Activated naive CD4-positive, alpha-beta T cell treated with anti-CD3 and anti-CD28 coated beads for 36 hours (primary cell): ENCODE results near the gene MVD. TPM values are rescaled to one million over a fixed set of nuclear protein-coding genes. Genes with fewer than 3 reads are reported as not detected.

Experiments used
- CTCF ChIA-PET: fragments of 350-600 bp; sonication (Branson Sonifier 250); formaldehyde crosslinking; loops from one replicate; lab custom pipeline; 2021; ENCODE audit warnings: antibody characterized with exemption; lab: Charles Lee
- DNase-seq: peaks from one replicate; pipeline ENCODE4 v3.0.0-alpha.2; 2020
- H3K27ac Mint-ChIP-seq: one replicate; pipeline ENCODE4 v1.8.0; 2021; ENCODE audit warnings: mild to moderate bottlenecking, mixed read lengths
- H3K27me3 Mint-ChIP-seq: one replicate; pipeline ENCODE4 v1.8.0; 2021; ENCODE audit warnings: low read depth, mixed read lengths
- H3K36me3 Mint-ChIP-seq: one replicate; pipeline ENCODE4 v1.8.0; 2021; ENCODE audit warnings: low read depth, mixed read lengths
- H3K4me1 Mint-ChIP-seq: one replicate; pipeline ENCODE4 v1.8.0; 2021; ENCODE audit warnings: low read depth, mixed read lengths
- H3K4me3 Mint-ChIP-seq: one replicate; pipeline ENCODE4 v1.8.0; 2021; ENCODE audit warnings: mild to moderate bottlenecking, moderate library complexity, mixed read lengths
- H3K9me3 Mint-ChIP-seq: one replicate; pipeline ENCODE4 v1.8.0; 2021; ENCODE audit warnings: mixed read lengths
- intact Hi-C: fragments of 100-400 bp; cut with micrococcal nuclease; formaldehyde crosslinking; loops from one replicate; pipeline ENCODE4 v1.15.1; 2023
- total RNA-seq, 2 experiments: library from RNA; stranded (reverse); gene quantifications; one replicate each; pipeline ENCODE4 v1.2.3, GENCODE V29; 2021

MVD gene
- total RNA-seq, 2 experiments from 2014 or later, result 90.5 to 96.8 TPM

DNA sequence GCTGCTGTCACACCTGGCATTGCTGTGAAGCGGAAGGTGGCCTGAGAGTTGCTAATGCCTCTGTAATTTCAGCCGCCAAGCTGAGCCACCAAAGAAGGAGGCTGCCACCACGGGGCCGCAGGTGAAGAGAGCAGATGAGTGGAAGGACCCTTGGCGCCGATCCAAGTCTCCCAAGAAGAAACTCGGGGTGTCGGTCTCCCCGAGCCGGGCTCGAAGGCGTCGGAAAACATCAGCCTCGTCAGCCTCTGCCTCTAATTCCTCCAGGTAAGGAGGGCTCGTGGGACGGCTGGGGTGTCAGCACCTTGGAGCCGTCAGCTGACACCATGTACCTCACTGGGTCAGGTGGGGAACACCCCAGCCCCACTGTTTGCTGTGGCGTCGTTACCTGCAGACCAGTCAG lies 40.8 kb downstream of the MVD start:
- no peaks in the 10 kb centered on the region for H3K9me3 Mint-ChIP-seq
- peaks cover 10% of the 10 kb centered on the region for H3K4me1 Mint-ChIP-seq
- DNase-seq, result no peak
- H3K4me3 Mint-ChIP-seq, result no peak overlapping the region
- intact Hi-C loops, result no loop called here
- H3K36me3 Mint-ChIP-seq, result peaks cover 18% of the 10 kb centered on the region
- CTCF ChIA-PET, result no interaction called here
- no peaks in the 10 kb centered on the region for H3K27me3 Mint-ChIP-seq
- H3K27ac Mint-ChIP-seq, result no peak overlapping the region

DNA sequence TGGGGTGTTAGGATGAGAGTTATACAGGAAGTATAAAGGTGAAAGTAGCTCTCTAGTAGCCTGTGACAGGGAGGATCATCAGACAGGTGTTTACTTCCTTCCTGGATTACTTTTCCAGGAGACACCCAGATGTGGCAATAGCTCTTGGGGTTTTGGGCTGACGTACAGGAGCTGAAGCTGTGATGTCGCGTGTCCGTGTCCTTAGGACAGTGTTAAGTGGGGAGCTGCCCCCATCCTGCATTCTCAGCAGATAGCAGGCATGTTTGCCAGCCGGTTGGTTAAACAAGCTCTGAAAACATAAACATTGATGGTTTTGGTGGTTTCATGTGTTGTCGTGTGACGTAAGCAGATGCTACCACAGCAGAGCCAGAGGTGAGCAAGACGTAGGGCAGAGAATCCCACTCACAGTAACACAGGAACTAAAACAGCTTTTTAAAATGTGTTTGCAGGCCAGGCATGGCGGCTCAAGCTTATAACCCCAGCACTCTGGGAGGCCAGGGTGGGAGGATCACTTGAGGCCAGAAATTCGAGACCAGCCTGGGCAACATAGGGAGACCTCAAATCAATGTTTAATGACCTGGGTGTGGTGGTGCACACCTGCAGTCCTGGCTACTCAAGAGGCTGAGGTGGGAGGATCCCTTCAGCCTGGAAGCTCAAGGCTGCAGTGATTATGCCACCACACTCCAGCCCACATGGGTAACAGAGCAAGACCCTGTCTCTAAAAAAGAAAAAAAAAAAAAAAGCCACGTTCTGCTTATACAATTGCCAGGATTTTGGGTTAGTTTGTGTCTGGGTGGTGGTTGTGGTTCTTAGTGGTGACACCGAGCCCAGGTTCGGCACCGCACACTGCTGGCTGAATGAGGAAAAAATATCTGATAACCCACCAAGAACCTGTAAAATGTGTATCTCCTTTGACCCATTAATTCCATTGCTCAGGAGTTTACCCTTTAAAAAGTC lies 42.8 kb downstream of the MVD start:
- no peak for DNase-seq
- peaks cover 10% of the 10 kb centered on the region for H3K4me1 Mint-ChIP-seq
- no peaks in the 10 kb centered on the region for H3K27me3 Mint-ChIP-seq
- peak overlapping the region; percentile 5 for H3K27ac Mint-ChIP-seq
- H3K36me3 Mint-ChIP-seq, result peaks cover 13% of the 10 kb centered on the region
- no peaks in the 10 kb centered on the region for H3K9me3 Mint-ChIP-seq
- no peak overlapping the region for H3K4me3 Mint-ChIP-seq
- intact Hi-C loops, result no loop called here
- CTCF ChIA-PET, result interaction anchor here (0.6 kb wide), 1 partner anchor 237 kb away, joined by 4 read pairs; no protein-coding TSS in a partner anchor

DNA sequence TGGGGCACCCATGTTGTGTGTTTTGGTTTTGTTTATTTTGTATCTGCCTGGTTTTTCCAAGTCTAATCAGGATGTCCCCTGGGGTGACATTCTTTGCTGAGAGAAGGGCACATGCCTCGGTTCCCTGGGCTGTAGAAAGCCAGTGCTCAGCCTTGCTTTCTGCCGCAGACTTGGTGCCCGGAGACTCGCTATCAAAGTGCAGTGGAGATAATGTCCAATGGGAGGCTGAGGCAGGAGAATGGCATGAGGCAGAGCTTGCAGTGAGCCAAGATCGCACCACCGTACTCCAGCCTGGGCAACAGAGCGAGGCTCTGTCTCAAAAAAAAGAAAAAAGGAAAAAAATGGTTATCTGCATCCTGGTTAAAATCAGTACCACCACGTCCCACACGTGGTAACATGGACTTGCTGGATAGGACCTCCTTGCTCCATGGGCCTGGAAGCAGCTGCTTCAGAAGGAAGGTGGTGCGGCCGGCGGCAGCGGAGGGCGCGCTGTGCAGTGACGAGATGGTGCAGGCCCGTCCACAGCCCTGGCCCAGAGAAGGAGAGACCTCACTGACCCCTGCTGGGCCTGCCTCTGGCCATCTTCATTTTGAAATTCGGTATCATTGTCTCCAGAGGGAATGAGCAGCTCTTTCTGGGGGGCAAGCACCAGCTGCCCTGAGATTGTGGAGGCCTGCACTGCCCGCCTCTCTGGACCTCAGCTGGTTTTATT lies 43.8 kb downstream of the MVD start:
- intact Hi-C loops, result no loop called here
- H3K4me1 Mint-ChIP-seq, result peaks cover 10% of the 10 kb centered on the region
- no peak overlapping the region for H3K4me3 Mint-ChIP-seq
- H3K27ac Mint-ChIP-seq, result no peak overlapping the region
- H3K9me3 Mint-ChIP-seq, result no peaks in the 10 kb centered on the region
- H3K36me3 Mint-ChIP-seq, result peaks cover 18% of the 10 kb centered on the region
- H3K27me3 Mint-ChIP-seq, result no peaks in the 10 kb centered on the region
- DNase-seq, result no peak
- CTCF ChIA-PET, result no interaction called here

DNA sequence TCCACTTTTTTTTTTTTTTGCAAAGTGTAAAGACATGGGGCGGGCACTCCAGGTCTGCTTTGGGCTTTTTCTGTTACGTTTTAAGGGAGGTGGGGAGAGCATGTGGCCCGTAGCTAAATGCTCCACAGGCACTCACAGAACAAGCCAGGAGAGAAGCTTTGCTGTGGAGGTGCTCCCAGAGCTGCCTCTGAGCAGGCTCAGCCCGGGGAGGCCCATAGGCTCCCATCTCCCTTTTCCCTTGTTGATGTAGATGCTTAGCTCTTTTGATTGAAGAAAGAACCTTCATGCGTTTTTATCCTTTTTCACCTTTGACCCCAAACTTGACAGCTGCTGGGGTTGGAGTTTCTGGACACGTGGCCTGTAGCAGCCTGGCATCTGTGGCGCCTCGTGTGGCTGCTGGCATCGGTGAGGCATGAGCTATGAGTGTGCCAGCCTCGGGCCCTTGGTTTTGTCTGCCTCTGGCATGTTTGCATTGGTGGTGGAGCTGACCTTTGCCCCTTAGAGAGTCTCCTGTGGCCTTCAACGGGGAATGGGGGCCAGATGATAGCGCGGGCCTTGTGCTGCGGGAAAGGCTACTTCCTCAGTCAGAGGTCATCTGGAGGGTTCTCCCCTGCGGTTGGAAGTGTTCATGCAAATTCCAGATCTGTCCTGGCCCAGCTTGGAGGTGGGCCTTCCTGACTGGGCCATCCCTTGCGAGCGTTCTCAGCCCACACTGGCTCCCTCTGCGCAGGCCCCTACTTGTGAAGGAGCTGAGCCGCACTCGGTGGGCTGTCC lies 44.5 kb downstream of the MVD start:
- Mint-ChIP-seq H3K27ac (no peak overlapping the region), H3K4me3 (no peak overlapping the region), H3K36me3 (peaks cover 18% of the 10 kb centered on the region), H3K27me3 (no peaks in the 10 kb centered on the region), H3K9me3 (no peaks in the 10 kb centered on the region), H3K4me1 (peaks cover 10% of the 10 kb centered on the region)
- CTCF ChIA-PET, result no interaction called here
- intact Hi-C loops, result no loop called here
- DNase-seq, result no peak

DNA sequence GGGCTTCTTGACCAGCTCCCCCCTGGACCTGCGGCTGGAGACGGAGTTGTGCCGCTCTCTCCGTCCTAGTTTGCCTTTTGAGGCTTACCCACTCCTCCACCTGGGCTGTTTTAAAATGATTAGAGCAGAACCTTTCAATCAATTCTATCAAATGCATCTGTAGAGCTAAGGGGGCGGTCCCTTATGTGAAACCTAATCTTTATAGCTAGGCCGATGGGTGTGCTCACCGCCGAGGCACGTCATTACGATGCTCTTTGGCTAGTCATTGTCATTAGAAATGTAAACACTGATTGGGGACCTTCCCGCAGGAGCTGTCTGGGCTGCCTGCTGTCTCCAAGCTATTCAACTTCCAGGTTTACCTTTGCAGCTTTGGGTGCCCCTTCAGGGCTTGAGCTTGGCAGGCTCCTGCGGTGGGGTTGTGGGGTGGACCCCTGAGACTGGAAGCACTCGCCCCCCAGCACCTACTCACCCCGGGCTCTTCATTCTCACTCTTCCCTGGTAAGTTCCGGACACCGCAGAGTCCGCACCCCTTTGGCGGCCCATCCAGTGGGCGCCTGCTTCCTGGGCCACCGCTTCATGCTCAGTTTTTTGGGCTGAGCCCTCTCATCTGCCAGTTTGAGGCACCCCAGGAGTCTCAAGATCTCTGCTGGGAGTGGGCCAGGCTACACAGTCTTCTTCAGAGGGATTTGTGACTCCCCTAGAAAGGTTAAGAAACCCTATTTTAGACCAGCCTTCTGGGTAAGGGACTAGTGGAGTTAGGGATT lies 45.4 kb downstream of the MVD start:
- no peaks in the 10 kb centered on the region for H3K27me3 Mint-ChIP-seq
- CTCF ChIA-PET, result no interaction called here

DNA sequence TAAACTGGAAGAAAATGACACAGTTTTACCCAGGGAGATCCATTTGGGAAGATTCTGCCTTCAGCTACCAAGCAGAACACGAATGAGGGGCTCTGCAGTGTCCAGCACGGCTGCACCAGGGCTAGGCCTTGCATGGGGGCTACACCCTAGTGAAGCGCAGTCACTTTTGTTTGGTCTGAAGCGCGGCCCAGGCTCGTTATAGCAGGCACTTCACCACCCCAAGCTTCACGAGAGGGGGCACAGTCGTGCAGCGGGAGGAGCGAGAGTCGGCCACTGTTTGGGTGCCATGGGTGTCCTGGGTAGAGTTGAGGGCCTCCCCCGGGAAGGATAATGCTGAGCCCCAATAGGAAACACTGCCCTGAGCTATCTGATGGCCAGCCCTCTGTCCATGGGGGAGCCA lies 46.2 kb downstream of the MVD start:
- no peak for DNase-seq
- CTCF ChIA-PET, result no interaction called here
- H3K9me3 Mint-ChIP-seq, result no peaks in the 10 kb centered on the region
- H3K27ac Mint-ChIP-seq, result no peak overlapping the region
- peaks cover 10% of the 10 kb centered on the region for H3K4me1 Mint-ChIP-seq
- H3K27me3 Mint-ChIP-seq, result no peaks in the 10 kb centered on the region
- intact Hi-C loops, result no loop called here
- H3K36me3 Mint-ChIP-seq, result peaks cover 15% of the 10 kb centered on the region
- H3K4me3 Mint-ChIP-seq, result no peak overlapping the region

More for the DNA sequence above, 45.4 kb downstream of the MVD start:
- no peak for DNase-seq
- no peak overlapping the region for H3K27ac Mint-ChIP-seq
- H3K4me1 Mint-ChIP-seq, result peaks cover 10% of the 10 kb centered on the region
- H3K9me3 Mint-ChIP-seq, result no peaks in the 10 kb centered on the region
- H3K4me3 Mint-ChIP-seq, result no peak overlapping the region
- intact Hi-C loops, result no loop called here
- peaks cover 15% of the 10 kb centered on the region for H3K36me3 Mint-ChIP-seq

DNA sequence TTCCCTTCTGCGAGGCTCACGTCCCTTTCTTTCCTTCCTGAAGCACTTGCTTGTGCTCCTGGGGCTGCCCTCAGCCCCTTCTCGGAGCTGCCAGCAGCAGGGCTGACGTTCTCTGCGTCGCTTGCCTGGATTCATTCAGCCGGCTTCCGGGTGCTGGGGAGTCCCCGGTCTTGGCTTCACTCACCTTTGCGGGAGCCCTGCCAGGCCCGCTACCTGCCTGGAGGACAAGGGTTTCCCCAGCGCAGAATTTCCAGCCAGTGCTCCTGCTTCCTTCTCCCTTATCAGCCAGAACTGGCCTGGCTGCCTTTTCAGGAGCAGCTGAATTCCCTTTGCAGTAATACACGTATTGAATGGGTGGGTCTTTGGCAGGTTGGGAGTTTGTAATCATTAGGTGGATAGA lies 46.6 kb downstream of the MVD start:
- no peaks in the 10 kb centered on the region for H3K9me3 Mint-ChIP-seq
- no peak for DNase-seq
- peaks cover 10% of the 10 kb centered on the region for H3K4me1 Mint-ChIP-seq
- H3K4me3 Mint-ChIP-seq, result no peak overlapping the region
- CTCF ChIA-PET, result no interaction called here
- peaks cover 15% of the 10 kb centered on the region for H3K36me3 Mint-ChIP-seq
- no peak overlapping the region for H3K27ac Mint-ChIP-seq
- intact Hi-C loops, result no loop called here
- H3K27me3 Mint-ChIP-seq, result no peaks in the 10 kb centered on the region

DNA sequence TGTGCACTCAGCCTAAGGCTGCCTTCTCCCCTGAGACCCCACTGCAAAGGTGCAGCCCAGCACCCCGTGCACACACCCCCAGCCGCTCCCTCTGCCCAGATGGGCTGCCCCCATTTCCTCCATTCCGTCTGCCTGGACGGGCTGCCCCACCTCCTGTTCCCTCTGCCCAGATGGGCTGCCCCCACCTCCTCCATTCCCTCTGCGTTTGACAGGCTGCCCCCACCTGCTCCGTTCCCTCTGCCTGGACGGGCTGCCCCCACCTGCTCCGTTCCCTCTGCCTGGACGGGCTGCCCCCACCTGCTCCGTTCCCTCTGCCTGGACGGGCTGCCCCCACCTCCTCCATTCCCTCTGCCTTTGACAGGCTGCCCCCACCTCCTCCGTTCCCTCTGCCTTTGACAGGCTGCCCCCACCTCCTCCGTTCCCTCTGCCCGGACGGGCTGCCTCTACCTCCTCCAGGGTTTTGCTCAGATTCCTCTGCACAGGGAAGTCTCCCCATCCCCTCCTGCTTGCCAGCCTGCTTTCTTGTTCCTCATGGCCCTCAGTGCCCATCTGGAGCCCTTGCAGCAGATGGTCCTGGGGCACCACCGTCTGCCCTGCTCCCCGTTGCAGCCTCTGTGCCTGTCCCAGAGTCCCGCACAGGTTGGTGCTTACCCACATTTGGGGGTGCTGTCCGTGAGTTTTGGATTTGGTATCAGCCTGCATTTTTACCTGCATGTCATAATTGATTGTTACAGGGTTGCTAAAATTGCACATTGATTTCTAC lies 47.9 kb downstream of the MVD start:
- CTCF ChIA-PET, result no interaction called here
- no peak overlapping the region for H3K27ac Mint-ChIP-seq

DNA sequence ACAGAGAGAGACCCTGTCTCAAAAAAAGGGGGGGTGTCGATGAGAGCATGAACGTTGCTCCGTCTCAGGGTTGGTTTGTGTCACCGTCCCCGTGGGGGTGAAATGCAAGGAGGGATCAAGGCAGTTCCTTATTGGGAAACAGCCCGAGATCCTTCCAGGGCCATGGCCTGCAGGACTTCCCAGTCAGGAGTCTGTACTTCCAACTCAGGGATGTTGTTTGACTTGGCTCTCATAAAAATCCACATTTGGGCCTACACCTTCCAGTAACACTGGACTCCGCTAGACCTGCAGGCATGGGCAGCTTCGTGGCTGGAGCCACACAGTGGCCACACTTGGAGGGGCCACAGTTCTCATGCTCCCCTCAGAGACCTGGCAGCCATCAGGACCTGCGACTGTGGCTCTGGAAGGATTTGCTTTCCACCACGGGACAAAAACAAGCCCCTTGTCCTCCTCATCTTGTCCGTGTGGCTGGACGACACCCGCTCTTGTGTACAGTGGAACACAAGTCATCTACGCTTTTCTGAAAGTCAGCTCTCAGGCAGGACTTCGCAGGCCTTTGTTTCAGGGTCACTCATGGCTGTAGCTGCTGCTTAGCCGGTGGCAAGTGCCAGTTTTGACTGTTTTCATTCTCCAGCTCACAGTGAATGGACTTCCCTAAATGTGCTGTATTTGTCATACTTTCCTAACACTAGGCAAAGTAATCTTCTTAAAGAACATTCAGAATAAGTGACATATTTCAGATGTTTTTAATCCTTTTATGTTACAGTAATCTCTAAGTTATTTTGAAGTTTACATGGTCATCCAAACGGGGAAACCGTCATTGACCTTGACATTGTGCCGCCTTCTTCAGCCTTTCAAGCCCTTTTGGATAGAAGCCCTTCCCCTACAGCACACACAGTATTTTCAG lies 48.7 kb downstream of the MVD start:
- DNase-seq, result no peak

More for the DNA sequence above, 47.9 kb downstream of the MVD start:
- Mint-ChIP-seq H3K4me3 (no peak overlapping the region), H3K9me3 (no peaks in the 10 kb centered on the region), H3K27me3 (no peaks in the 10 kb centered on the region), H3K4me1 (peaks cover 10% of the 10 kb centered on the region), H3K36me3 (peaks cover 22% of the 10 kb centered on the region)
- intact Hi-C loops, result no loop called here
- DNase-seq, result no peak

DNA sequence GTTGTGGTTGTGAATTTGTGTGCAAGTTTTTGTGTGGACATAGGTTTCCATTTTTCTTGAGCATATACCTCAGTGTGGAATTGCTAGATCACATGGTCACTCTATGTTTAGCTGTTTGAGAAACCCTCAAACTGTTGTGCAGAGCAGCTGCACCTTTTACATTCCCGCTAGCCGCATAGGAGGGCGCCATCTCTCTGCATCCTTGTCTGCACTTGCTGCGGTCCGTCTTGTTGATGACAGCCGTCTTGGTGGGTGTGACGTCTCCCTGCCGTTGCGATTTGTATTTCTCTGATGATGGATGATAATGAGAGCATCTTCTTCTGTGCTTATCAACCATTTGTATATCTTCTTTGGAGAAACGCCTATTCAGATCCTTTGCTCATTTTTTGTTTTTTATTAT lies 49.6 kb downstream of the MVD start:
- CTCF ChIA-PET, result no interaction called here
- intact Hi-C loops, result no loop called here

More for the DNA sequence above, 48.7 kb downstream of the MVD start:
- Mint-ChIP-seq H3K27ac (no peak overlapping the region), H3K4me3 (no peak overlapping the region), H3K4me1 (peaks cover 3% of the 10 kb centered on the region), H3K9me3 (no peaks in the 10 kb centered on the region), H3K27me3 (no peaks in the 10 kb centered on the region), H3K36me3 (peaks cover 27% of the 10 kb centered on the region)
- CTCF ChIA-PET, result no interaction called here
- intact Hi-C loops, result no loop called here

More for the DNA sequence above, 49.6 kb downstream of the MVD start:
- H3K9me3 Mint-ChIP-seq, result no peaks in the 10 kb centered on the region
- no peak for DNase-seq
- H3K36me3 Mint-ChIP-seq, result peaks cover 31% of the 10 kb centered on the region
- no peak overlapping the region for H3K4me3 Mint-ChIP-seq
- H3K27ac Mint-ChIP-seq, result no peak overlapping the region
- H3K27me3 Mint-ChIP-seq, result no peaks in the 10 kb centered on the region
- H3K4me1 Mint-ChIP-seq, result no peaks in the 10 kb centered on the region
